GM19025 (cell line): ENCODE measurements around the gene FBLN7.
"Not testable (repeated sequence)": the region's sequence is repeated elsewhere in the genome, so short reads cannot be mapped to it uniquely, and the experiment has no call there.

Experiments
- ATAC-seq: cut with Tn5 transposase; IDR thresholded peaks from one replicate; pipeline ENCODE4 v1.9.1; 2021; ENCODE audit warnings: mild to moderate bottlenecking, low read depth, moderate library complexity; ENCODE audit not compliant: unreplicated experiment

FBLN7 gene

DNA sequence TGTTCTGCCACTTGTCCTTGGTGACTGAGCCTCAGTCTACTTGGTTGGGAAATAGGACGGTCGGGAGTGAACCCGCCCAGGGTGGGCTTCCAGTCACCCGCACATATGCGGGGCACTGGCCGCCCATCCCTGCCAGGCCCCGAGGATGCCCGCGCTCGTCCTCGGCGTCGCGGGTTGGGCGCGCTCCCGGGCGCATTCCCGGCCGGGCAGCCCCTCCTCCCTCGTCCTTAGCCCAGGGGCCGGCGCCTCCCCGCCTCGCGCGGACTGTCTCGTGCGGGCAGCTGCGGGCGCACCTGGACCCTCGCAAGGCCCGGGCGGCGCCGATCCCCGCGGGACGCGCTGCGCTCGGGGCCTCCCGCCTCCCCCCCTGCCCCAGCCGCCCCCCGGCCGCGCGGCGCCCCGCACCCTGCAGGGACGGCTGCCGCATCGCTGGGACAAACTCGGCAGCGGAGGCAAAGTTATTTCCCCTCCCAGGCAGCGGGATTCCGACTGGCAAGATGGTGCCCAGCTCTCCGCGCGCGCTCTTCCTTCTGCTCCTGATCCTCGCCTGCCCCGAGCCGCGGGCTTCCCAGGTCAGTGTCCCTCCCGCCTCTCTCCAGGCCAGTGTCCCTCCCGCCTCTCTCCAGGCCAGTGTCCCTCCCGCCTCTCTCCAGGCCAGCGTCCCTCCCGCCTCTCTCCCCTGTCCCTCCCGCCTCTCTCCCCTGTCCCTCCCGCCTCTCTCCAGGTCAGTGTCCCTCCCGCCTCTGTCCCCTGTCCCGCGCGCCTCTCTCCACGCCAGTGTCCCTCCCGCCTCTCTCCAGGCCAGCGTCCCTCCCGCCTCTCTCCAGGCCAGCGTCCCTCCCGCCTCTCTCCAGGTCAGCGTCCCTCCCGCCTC, at the start of gene FBLN7:
Gene FBLN7 (plus strand): TSS at position 227 of the 874 bp plus-strand sequence. CDS start 271 bp downstream, at position 498.
- ATAC-seq: no peak

GRCh38 chr2:112089375-112089774, 48.8 kb upstream of the FBLN7 start:
- ATAC-seq: no peak

- ATAC-seq: no peak
These were observed 45.7 kb upstream of the FBLN7 start for GRCh38 chr2:112092286-112093041.

- no peak for ATAC-seq
These were observed 45.0 kb upstream of the FBLN7 start for GRCh38 chr2:112093216-112093615.

DNA sequence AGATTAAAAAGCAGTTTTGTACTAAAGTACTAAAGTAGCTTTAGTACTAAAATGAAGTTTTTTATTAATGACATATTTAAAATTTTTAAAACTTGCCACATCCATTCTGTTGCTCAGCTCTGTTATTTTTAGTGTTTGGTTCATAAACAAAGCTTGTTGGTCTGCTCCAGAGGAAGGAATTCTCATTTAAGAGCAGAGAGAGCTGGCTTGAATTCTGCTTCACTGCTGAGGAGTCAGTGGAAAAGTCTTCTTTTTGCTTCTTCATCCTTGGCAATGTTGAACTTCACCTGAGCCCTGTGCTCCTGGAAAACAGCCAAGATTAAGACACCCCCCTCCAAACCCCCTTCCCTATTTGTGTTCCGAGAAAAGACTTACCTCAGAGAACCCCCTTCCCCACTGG, 42.5 kb upstream of the FBLN7 start:
- ATAC-seq: no peak

DNA sequence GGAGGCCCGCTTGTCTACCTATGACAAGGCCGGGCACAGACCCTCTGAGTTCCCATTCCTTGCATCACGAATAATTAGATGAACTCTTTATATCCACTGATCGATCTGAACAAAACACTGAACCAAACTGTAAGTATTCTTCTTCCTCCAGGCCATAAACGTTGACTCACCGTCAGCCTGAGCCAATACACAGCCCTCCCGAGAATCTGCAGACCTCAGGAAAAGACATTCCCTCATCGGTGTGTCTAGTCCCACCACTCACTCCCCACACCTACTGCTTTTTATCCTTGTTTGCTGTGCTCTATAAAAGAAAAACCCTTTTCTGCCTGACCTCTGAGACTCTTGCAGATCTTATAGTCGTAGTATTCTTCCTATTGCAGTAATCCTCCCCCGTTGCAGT, 42.1 kb upstream of the FBLN7 start:
- ATAC-seq: no peak

- ATAC-seq: no peak
These were observed 29.9 kb upstream of the FBLN7 start for GRCh38 chr2:112108178-112108832.

GRCh38 chr2:112109278-112109677, 28.9 kb upstream of the FBLN7 start:
- ATAC-seq: no peak

DNA sequence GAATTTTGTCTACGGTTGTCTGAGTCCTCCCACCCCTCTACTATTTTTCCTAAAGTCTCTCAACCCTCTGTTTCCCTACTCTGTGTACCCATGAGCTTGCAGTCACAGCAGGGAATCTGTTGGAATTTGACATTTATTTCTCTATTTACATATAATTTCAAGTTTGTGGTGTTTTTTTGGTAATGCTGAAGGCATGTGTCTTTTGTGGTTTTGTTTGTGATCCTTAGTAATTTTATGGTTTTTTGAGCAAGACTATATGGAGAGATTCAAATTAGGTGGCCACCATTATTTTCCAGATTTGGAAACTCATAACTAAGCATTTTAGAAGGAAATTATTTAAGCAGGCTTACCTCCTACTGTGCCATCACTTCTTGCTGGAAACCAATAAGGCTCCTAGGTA, 27.2 kb upstream of the FBLN7 start:
- ATAC-seq: no peak

DNA sequence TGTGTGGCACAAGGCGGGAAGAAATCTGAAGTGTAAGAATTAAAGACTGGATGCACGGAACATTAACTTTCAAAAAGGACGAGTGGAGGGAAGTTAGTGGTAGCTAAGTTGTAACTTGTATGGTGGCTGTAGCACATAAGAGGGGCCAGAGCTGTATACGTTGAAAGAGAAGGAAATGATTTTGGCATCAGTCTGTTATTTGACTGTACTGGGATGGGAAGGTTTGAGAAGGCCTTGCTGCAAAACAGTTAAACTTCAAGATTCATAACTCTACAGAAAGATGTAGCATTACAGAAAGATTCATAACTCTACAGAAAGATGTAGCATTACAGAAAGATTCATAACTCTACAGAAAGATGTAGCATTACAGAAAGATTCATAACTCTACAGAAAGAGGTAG, 24.8 kb upstream of the FBLN7 start:
- ATAC-seq: not testable (repeated sequence)

- no peak for ATAC-seq
These were observed 20.0 kb upstream of the FBLN7 start for GRCh38 chr2:112118148-112118547.

GRCh38 chr2:112121682-112122254, 16.4 kb upstream of the FBLN7 start:
- no peak for ATAC-seq

DNA sequence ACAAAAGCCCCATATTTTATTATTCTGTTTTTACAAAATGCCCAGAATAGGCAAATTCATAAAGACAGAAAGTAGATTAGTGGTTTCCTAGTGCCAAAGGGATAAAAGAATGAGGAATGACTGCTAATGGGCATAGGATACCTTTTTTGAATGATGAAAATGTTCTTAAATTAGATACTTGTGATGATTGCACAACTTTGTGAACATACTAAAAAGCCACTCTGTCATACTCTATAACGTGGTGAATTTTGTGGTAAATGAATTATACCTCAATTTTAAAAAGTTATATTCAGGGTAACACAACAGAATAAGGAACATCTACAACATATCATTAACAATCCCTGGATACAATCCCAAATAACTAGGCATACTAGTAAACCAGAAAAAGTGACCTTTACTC, 9.1 kb upstream of the FBLN7 start:
- ATAC-seq: no peak

GRCh38 chr2:112133344-112133743, 4.8 kb upstream of the FBLN7 start:
- no peak for ATAC-seq

DNA sequence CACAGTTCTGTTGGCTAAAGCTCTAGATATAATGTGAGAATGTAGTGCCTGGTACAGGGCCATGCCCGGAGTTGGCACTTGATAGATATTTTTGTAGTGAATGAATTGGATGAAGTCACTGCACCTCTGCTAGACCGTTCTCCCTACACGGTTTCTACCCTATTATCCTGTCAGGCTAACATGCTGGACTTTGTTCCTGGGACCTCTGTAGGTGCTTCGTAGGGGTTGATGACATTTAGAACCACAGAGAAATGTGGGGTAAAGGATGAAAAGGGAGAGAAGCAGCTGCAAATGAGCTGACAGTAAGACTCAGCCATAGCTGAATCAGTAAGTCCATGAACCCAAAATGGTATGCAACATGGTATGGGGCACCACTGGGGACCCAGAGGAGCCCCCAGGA, 4.1 kb upstream of the FBLN7 start:
- no peak for ATAC-seq

DNA sequence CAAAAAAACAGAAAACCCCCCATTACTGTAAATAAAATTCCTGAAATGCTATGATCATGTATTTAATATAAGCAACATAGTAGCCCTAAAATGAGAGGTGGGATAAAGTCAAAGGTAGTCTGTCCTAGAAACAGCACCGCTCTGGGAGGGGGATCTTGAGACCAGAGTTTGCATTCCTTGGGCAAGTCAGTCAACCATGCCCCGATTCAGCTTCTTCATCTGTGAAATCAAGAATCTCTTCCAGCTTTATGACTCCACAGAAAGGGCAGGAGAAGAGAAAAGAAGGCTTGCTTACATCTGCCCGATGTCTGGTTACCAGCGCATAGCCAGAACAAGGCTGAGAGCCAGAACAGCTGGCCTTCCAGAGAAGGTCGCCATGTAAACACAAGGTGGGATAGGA, 2.1 kb upstream of the FBLN7 start:
- ATAC-seq: no peak

DNA sequence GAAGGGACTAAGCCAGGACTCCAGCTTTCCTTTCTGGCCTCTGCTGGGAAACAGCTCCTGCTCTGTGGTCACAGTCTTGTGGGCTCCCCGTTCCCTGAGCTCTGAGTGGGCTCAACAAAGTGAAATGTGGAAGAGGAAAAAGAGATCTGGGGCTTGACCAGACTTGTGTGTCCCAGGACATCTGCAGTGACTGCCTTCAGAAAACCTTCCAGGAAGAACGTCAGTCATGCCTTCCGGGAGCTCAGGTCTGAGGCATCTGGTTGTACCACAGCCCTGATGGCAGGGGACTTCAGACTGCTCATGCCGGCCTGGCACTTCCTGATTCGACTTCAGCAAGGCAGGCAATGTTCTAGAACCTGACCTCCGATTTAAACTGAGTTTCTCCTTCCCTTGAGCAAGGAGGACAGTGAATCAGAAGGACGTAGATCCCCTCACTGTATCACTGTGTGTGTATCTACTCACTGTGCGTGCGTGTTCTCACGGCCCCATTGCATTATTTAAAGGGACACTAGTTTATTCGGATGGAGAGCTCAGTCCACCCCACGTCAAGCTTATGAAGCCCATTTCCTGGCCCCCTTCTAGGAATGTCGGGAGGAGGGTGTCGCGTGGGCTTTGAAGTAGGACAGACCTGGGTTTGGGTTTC, 548 bp upstream of the FBLN7 start:
- no peak for ATAC-seq

DNA sequence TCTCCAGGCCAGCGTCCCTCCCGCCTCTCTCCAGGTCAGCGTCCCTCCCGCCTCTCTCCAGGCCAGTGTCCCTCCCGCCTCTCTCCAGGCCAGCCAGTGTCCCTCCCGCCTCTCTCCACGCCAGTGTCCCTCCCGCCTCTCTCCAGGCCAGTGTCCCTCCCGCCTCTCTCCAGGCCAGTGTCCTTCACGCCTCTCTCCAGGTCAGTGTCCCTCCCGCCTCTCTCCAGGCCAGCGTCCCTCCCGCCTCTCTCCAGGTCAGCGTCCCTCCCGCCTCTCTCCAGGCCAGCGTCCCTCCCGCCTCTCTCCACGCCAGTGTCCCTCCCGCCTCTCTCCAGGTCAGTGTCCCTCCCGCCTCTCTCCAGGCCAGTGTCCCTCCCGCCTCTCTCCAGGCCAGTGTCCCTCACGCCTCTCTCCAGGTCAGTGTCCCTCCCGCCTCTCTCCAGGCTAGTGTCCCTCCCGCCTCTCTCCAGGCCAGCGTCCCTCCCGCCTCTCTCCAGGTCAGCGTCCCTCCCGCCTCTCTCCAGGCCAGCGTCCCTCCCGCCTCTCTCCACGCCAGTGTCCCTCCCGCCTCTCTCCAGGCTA, 939 bp downstream of the FBLN7 start:
- ATAC-seq: not testable (repeated sequence)

DNA sequence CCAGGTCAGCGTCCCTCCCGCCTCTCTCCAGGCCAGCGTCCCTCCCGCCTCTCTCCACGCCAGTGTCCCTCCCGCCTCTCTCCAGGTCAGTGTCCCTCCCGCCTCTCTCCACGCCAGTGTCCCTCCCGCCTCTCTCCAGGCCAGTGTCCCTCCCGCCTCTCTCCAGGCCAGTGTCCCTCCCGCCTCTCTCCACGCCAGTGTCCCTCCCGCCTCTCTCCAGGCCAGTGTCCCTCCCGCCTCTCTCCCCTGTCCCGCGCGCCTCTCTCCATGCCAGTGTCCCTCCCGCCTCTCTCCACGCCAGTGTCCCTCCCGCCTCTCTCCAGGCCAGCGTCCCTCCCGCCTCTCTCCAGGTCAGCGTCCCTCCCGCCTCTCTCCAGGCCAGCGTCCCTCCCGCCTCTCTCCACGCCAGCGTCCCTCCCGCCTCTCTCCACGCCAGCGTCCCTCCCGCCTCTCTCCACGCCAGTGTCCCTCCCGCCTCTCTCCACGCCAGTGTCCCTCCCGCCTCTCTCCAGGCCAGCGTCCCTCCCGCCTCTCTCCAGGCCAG, 1.5 kb downstream of the FBLN7 start:
- ATAC-seq: not testable (repeated sequence)
